Measurements from ENCODE around the gene ZFP90. TPM values are rescaled to one million over a fixed set of nuclear protein-coding genes. Genes with fewer than 3 reads are reported as not detected.
A peak's percentile ranks its signal among the peaks of the same experiment; 100 is the strongest.
"Not testable (repeated sequence)": the region's sequence is repeated elsewhere in the genome, so short reads cannot be mapped to it uniquely, and the experiment has no call there.

The ZFP90 gene
- total RNA-seq, result 10 to 100 TPM; 36.6 to 40.2 TPM

- ChIA-PET POLR2A (interaction anchor here (1.0 kb wide), 1 partner anchor 129 kb away, joined by 3 read pairs; no protein-coding TSS in a partner anchor), CTCF (interaction anchor here (0.7 to 3.9 kb wide), 3 partner anchors 11 to 585 kb away, joined by 3 to 29 read pairs (median 3); no protein-coding TSS in a partner anchor)
- DNase-seq, result peak; percentile 90
- H3K4me3 Mint-ChIP-seq, result peak within 1 kb of the TSS; percentile 94
- H3K9me3 Mint-ChIP-seq, result peaks cover 5% of the 10 kb centered on the region
- H3K36me3 Mint-ChIP-seq, result peaks cover 43% of the 10 kb centered on the region
- H3K27me3 Mint-ChIP-seq, result no peaks in the 10 kb centered on the region
- intact Hi-C loops (cut with micrococcal nuclease), result loop anchor here (1.0 to 10.0 kb wide), 2 partner anchors 9 to 216 kb away; no protein-coding TSS in a partner anchor
- H3K27ac Mint-ChIP-seq, result peak within 1 kb of the TSS; percentile 98
- H3K4me1 Mint-ChIP-seq (ENCODE audit: low read depth), result peaks cover 16% of the 10 kb centered on the region
These were observed at the start of gene ZFP90 for GRCh38 chr16:68538880-68539701. Gene ZFP90, plus strand, starts transcription at chr16:68539291. Its CDS starts 502 bp downstream, at chr16:68539793.

GRCh38 chr16:68490358-68490757 lies 48.7 kb upstream of the ZFP90 start:
- intact Hi-C loops (cut with micrococcal nuclease), result no loop called here
- ChIA-PET POLR2A (no interaction called here), CTCF (no interaction called here)
- no peaks in the 10 kb centered on the region for H3K27me3 Mint-ChIP-seq
- DNase-seq, result no peak
- H3K4me3 Mint-ChIP-seq, result no peak overlapping the region
- H3K27ac Mint-ChIP-seq, result no peak overlapping the region
- H3K4me1 Mint-ChIP-seq (ENCODE audit: low read depth), result no peaks in the 10 kb centered on the region
- no peaks in the 10 kb centered on the region for H3K9me3 Mint-ChIP-seq
- no peaks in the 10 kb centered on the region for H3K36me3 Mint-ChIP-seq

GRCh38 chr16:68490829-68491575 lies 48.1 kb upstream of the ZFP90 start:
- Mint-ChIP-seq H3K27ac (no peak overlapping the region), H3K36me3 (no peaks in the 10 kb centered on the region), H3K27me3 (no peaks in the 10 kb centered on the region), H3K9me3 (no peaks in the 10 kb centered on the region), H3K4me3 (no peak overlapping the region), H3K4me1 (ENCODE audit: low read depth) (no peaks in the 10 kb centered on the region)
- ChIA-PET POLR2A (no interaction called here), CTCF (no interaction called here)
- intact Hi-C loops (cut with micrococcal nuclease), result no loop called here
- DNase-seq, result no peak

- no peaks in the 10 kb centered on the region for H3K27me3 Mint-ChIP-seq
- H3K9me3 Mint-ChIP-seq, result no peaks in the 10 kb centered on the region
- intact Hi-C loops (cut with micrococcal nuclease), result no loop called here
- H3K4me3 Mint-ChIP-seq, result no peak overlapping the region
- no peaks in the 10 kb centered on the region for H3K4me1 Mint-ChIP-seq (ENCODE audit: low read depth)
- no peak overlapping the region for H3K27ac Mint-ChIP-seq
- CTCF ChIA-PET, result no interaction called here
- no peak for DNase-seq
- POLR2A ChIA-PET, result no interaction called here
- no peaks in the 10 kb centered on the region for H3K36me3 Mint-ChIP-seq
These were observed 47.5 kb upstream of the ZFP90 start for GRCh38 chr16:68491576-68491950.

GRCh38 chr16:68492151-68492542 lies 46.9 kb upstream of the ZFP90 start:
- Mint-ChIP-seq H3K27ac (no peak overlapping the region), H3K4me1 (ENCODE audit: low read depth) (no peaks in the 10 kb centered on the region), H3K36me3 (no peaks in the 10 kb centered on the region), H3K27me3 (no peaks in the 10 kb centered on the region), H3K9me3 (no peaks in the 10 kb centered on the region), H3K4me3 (no peak overlapping the region)
- ChIA-PET POLR2A (no interaction called here), CTCF (no interaction called here)
- intact Hi-C loops (cut with micrococcal nuclease), result no loop called here
- DNase-seq, result no peak

- H3K4me3 Mint-ChIP-seq, result no peak overlapping the region
- POLR2A ChIA-PET, result no interaction called here
These were observed 46.3 kb upstream of the ZFP90 start for GRCh38 chr16:68492543-68493411.

GRCh38 chr16:68493412-68494070 lies 45.5 kb upstream of the ZFP90 start:
- Mint-ChIP-seq H3K36me3 (no peaks in the 10 kb centered on the region), H3K9me3 (no peaks in the 10 kb centered on the region), H3K27me3 (no peaks in the 10 kb centered on the region), H3K4me1 (ENCODE audit: low read depth) (no peaks in the 10 kb centered on the region), H3K27ac (no peak overlapping the region), H3K4me3 (no peak overlapping the region)
- intact Hi-C loops (cut with micrococcal nuclease), result no loop called here
- POLR2A ChIA-PET, result no interaction called here
- CTCF ChIA-PET, result interaction anchor here (0.8 kb wide), 1 partner anchor 16 kb away, joined by 3 read pairs; no protein-coding TSS in a partner anchor
- DNase-seq, result no peak

More at GRCh38 chr16:68492543-68493411, 46.3 kb upstream of the ZFP90 start:
- DNase-seq, result no peak
- Mint-ChIP-seq H3K4me1 (ENCODE audit: low read depth) (no peaks in the 10 kb centered on the region), H3K9me3 (no peaks in the 10 kb centered on the region), H3K27ac (no peak overlapping the region), H3K36me3 (no peaks in the 10 kb centered on the region), H3K27me3 (no peaks in the 10 kb centered on the region)
- intact Hi-C loops (cut with micrococcal nuclease), result no loop called here
- CTCF ChIA-PET, result interaction anchor here (0.8 kb wide), 1 partner anchor 17 kb away, joined by 3 read pairs; no protein-coding TSS in a partner anchor

GRCh38 chr16:68494261-68494660 lies 44.8 kb upstream of the ZFP90 start:
- H3K9me3 Mint-ChIP-seq; DNase-seq; H3K27ac Mint-ChIP-seq; H3K4me1 Mint-ChIP-seq (ENCODE audit: low read depth); POLR2A ChIA-PET; intact Hi-C loops (cut with micrococcal nuclease); H3K27me3 Mint-ChIP-seq; H3K36me3 Mint-ChIP-seq; H3K4me3 Mint-ChIP-seq: not testable (repeated sequence)
- CTCF ChIA-PET, result interaction anchor here (2.0 kb wide), 1 partner anchor 98 kb away, joined by 5 read pairs; no protein-coding TSS in a partner anchor

- CTCF ChIA-PET, result interaction anchor here (0.8 kb wide), 1 partner anchor 13 kb away, joined by 3 read pairs; no protein-coding TSS in a partner anchor
- POLR2A ChIA-PET, result no interaction called here
- no peak for DNase-seq
- no peaks in the 10 kb centered on the region for H3K36me3 Mint-ChIP-seq
- H3K27ac Mint-ChIP-seq, result no peak overlapping the region
- no peaks in the 10 kb centered on the region for H3K4me1 Mint-ChIP-seq (ENCODE audit: low read depth)
- no peaks in the 10 kb centered on the region for H3K27me3 Mint-ChIP-seq
- H3K9me3 Mint-ChIP-seq, result no peaks in the 10 kb centered on the region
- H3K4me3 Mint-ChIP-seq, result no peak overlapping the region
- intact Hi-C loops (cut with micrococcal nuclease), result no loop called here
These were observed 42.4 kb upstream of the ZFP90 start for GRCh38 chr16:68496689-68497088.

- intact Hi-C loops (cut with micrococcal nuclease), result no loop called here
- Mint-ChIP-seq H3K27me3 (no peaks in the 10 kb centered on the region), H3K36me3 (no peaks in the 10 kb centered on the region), H3K27ac (no peak overlapping the region), H3K9me3 (no peaks in the 10 kb centered on the region), H3K4me1 (ENCODE audit: low read depth) (no peaks in the 10 kb centered on the region), H3K4me3 (no peak overlapping the region)
- ChIA-PET POLR2A (interaction anchor here (0.8 kb wide), 1 partner anchor 28 kb away, joined by 3 read pairs; no protein-coding TSS in a partner anchor), CTCF (interaction anchor here (3.5 kb wide), 1 partner anchor 11 kb away, joined by 11 read pairs; no protein-coding TSS in a partner anchor)
- no peak for DNase-seq
These were observed 40.1 kb upstream of the ZFP90 start for GRCh38 chr16:68499006-68499405.

- POLR2A ChIA-PET, result no interaction called here
- H3K9me3 Mint-ChIP-seq, result no peaks in the 10 kb centered on the region
These were observed 35.8 kb upstream of the ZFP90 start for GRCh38 chr16:68503334-68503733.

More at GRCh38 chr16:68503334-68503733, 35.8 kb upstream of the ZFP90 start:
- no peak overlapping the region for H3K27ac Mint-ChIP-seq
- no peak for DNase-seq
- no peak overlapping the region for H3K4me3 Mint-ChIP-seq
- CTCF ChIA-PET, result no interaction called here
- intact Hi-C loops (cut with micrococcal nuclease), result no loop called here
- H3K36me3 Mint-ChIP-seq, result no peaks in the 10 kb centered on the region
- no peaks in the 10 kb centered on the region for H3K27me3 Mint-ChIP-seq
- H3K4me1 Mint-ChIP-seq (ENCODE audit: low read depth), result no peaks in the 10 kb centered on the region
